ENCODE measurements around the gene ANK2.

ANK2 gene

DNA sequence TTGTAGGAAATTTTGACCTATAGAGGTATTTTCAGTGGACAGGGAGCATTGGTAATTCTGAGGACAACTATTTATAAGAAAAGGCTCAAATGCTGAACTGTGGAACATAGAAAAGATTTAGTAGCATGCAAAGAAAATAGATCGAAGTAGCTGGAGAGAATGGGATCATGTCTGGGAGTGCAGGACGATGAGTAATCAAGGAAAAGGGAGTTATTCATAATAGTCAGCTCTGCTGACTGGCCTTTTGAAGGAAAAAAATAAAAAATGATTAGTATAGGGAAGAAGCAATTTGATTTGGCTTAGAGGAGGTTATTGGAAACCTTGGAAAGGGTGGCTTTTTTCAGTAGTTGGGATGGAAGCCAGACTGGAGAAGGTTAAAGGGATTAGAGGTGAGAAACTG is 22.9 kb upstream of the ANK2 start:
- no peak for TF ChIP-seq GATA2 (IDR thresholded peaks at IDR 0.05; ENCODE audit: low read depth, low read length)
- no peak for TF ChIP-seq GATA3 (IDR thresholded peaks at IDR 0.05; ENCODE audit: low read depth, low read length)

GRCh38 chr4:113028074-113028473 is 21.4 kb upstream of the ANK2 start:
- TF ChIP-seq GATA2 (IDR thresholded peaks at IDR 0.05; ENCODE audit: low read depth, low read length) (no peak), GATA3 (IDR thresholded peaks at IDR 0.05; ENCODE audit: low read depth, low read length) (no peak)

- TF ChIP-seq GATA2 (IDR thresholded peaks at IDR 0.05; ENCODE audit: low read depth, low read length) = no peak
- no peak for TF ChIP-seq GATA3 (IDR thresholded peaks at IDR 0.05; ENCODE audit: low read depth, low read length)
These were observed 18.2 kb upstream of the ANK2 start for GRCh38 chr4:113031212-113031611.

- TF ChIP-seq GATA2 (IDR thresholded peaks at IDR 0.05; ENCODE audit: low read depth, low read length) = no peak
These were observed 8.7 kb upstream of the ANK2 start for GRCh38 chr4:113040793-113041192.

GRCh38 chr4:113042502-113042901 is 7.0 kb upstream of the ANK2 start:
- TF ChIP-seq GATA3 (IDR thresholded peaks at IDR 0.05; ENCODE audit: low read depth, low read length) (no peak), GATA2 (IDR thresholded peaks at IDR 0.05; ENCODE audit: low read depth, low read length) (no peak)

- TF ChIP-seq GATA2 (IDR thresholded peaks at IDR 0.05; ENCODE audit: low read depth, low read length) (no peak), GATA3 (IDR thresholded peaks at IDR 0.05; ENCODE audit: low read depth, low read length) (no peak)
These were observed 5.9 kb upstream of the ANK2 start for GRCh38 chr4:113043591-113043990.

- TF ChIP-seq GATA2 (IDR thresholded peaks at IDR 0.05; ENCODE audit: low read depth, low read length) (no peak), GATA3 (IDR thresholded peaks at IDR 0.05; ENCODE audit: low read depth, low read length) (no peak)
These were observed 910 bp downstream of the ANK2 start for GRCh38 chr4:113050371-113050755.

GRCh38 chr4:113050837-113051236 is 1.4 kb downstream of the ANK2 start:
- TF ChIP-seq GATA3 (IDR thresholded peaks at IDR 0.05; ENCODE audit: low read depth, low read length) = 0 out of 2 replicates have a peak, but pooled peaks have one; percentile 16
- no peak for TF ChIP-seq GATA2 (IDR thresholded peaks at IDR 0.05; ENCODE audit: low read depth, low read length)

DNA sequence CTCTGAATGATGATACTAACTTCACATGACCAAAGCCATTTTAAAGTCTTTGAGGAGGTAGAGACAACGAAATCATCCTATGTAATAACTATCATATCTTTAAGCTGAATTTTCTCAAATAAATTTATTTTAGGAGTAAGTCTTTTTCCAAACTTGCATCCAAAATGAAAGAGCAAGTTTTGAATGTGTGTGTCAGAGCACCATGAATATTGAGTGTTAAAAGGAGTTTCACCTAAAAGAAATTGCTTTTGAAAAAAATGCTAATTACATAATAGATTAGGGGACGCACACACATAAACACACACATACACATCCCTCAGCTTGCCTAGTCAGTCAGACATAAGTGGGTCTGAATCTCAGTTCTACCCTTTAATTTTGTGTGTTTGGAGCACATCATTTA is 1.9 kb downstream of the ANK2 start:
- no peak for TF ChIP-seq GATA2 (IDR thresholded peaks at IDR 0.05; ENCODE audit: low read depth, low read length)
- TF ChIP-seq GATA3 (IDR thresholded peaks at IDR 0.05; ENCODE audit: low read depth, low read length) = no peak

- TF ChIP-seq GATA3 (IDR thresholded peaks at IDR 0.05; ENCODE audit: low read depth, low read length) (no peak), GATA2 (IDR thresholded peaks at IDR 0.05; ENCODE audit: low read depth, low read length) (no peak)
These were observed 3.0 kb downstream of the ANK2 start for GRCh38 chr4:113052379-113052951.

- TF ChIP-seq GATA3 (IDR thresholded peaks at IDR 0.05; ENCODE audit: low read depth, low read length) (no peak), GATA2 (IDR thresholded peaks at IDR 0.05; ENCODE audit: low read depth, low read length) (no peak)
These were observed 4.4 kb downstream of the ANK2 start for GRCh38 chr4:113053883-113054282.

- TF ChIP-seq GATA3 (IDR thresholded peaks at IDR 0.05; ENCODE audit: low read depth, low read length) (no peak), GATA2 (IDR thresholded peaks at IDR 0.05; ENCODE audit: low read depth, low read length) (no peak)
These were observed 6.9 kb downstream of the ANK2 start for GRCh38 chr4:113056318-113056717.

- no peak for TF ChIP-seq GATA3 (IDR thresholded peaks at IDR 0.05; ENCODE audit: low read depth, low read length)
- no peak for TF ChIP-seq GATA2 (IDR thresholded peaks at IDR 0.05; ENCODE audit: low read depth, low read length)
These were observed 8.4 kb downstream of the ANK2 start for GRCh38 chr4:113057891-113058290.

- TF ChIP-seq GATA3 (IDR thresholded peaks at IDR 0.05; ENCODE audit: low read depth, low read length) = no peak
- no peak for TF ChIP-seq GATA2 (IDR thresholded peaks at IDR 0.05; ENCODE audit: low read depth, low read length)
These were observed 10.2 kb downstream of the ANK2 start for GRCh38 chr4:113059449-113060182.

GRCh38 chr4:113060853-113061252 is 11.4 kb downstream of the ANK2 start:
- TF ChIP-seq GATA2 (IDR thresholded peaks at IDR 0.05; ENCODE audit: low read depth, low read length) (no peak), GATA3 (IDR thresholded peaks at IDR 0.05; ENCODE audit: low read depth, low read length) (no peak)
